Fibroblast of pulmonary artery (primary cell): ENCODE measurements around the gene ATP8B1.
"Not testable (repeated sequence)": the region's sequence is repeated elsewhere in the genome, so short reads cannot be mapped to it uniquely, and the experiment has no call there.

Source experiments
- DNase-seq: peaks from one replicate; pipeline ENCODE4 v3.0.0-alpha.2; 2010; ENCODE audit warnings: low read depth
- H3K4me3 ChIP-seq: replicated peaks from 2 replicates; pipeline ENCODE4 v1.5.1; 2011; ENCODE audit warnings: low read depth, mild to moderate bottlenecking, control low read depth, low read length, moderate library complexity
- TF ChIP-seq, protein P1 (sequence below): IDR thresholded peaks from 2 replicates; pipeline ENCODE4 v1.5.1; 2011; ENCODE audit warnings: mild to moderate bottlenecking, control low read depth, low read length, inconsistent platforms; ENCODE audit errors: missing control alignments

Gene ATP8B1

DNA sequence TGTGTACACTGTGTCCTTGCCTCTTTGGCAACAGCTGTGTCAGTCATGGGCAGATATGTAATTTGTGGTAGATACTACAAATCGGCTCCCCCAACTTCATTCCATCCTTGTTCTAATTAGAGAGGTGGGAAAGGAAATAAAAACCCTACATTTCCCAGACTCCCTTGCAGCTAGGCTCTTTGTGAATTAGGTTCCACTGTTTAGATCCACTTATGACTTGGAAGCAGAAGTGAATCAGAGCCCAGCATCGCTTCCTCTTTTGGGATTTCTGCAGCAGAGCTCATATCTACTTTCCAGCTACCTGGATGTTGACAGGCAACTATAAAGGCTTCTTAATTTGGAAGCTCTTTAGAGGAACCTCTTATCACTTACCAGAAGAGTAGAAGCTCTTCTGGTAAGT, 147.4 kb downstream of the ATP8B1 start:
- no peak overlapping the region for H3K4me3 ChIP-seq
- DNase-seq: no peak
- TF ChIP-seq, protein P1, sequence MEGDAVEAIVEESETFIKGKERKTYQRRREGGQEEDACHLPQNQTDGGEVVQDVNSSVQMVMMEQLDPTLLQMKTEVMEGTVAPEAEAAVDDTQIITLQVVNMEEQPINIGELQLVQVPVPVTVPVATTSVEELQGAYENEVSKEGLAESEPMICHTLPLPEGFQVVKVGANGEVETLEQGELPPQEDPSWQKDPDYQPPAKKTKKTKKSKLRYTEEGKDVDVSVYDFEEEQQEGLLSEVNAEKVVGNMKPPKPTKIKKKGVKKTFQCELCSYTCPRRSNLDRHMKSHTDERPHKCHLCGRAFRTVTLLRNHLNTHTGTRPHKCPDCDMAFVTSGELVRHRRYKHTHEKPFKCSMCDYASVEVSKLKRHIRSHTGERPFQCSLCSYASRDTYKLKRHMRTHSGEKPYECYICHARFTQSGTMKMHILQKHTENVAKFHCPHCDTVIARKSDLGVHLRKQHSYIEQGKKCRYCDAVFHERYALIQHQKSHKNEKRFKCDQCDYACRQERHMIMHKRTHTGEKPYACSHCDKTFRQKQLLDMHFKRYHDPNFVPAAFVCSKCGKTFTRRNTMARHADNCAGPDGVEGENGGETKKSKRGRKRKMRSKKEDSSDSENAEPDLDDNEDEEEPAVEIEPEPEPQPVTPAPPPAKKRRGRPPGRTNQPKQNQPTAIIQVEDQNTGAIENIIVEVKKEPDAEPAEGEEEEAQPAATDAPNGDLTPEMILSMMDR: no peak

DNA sequence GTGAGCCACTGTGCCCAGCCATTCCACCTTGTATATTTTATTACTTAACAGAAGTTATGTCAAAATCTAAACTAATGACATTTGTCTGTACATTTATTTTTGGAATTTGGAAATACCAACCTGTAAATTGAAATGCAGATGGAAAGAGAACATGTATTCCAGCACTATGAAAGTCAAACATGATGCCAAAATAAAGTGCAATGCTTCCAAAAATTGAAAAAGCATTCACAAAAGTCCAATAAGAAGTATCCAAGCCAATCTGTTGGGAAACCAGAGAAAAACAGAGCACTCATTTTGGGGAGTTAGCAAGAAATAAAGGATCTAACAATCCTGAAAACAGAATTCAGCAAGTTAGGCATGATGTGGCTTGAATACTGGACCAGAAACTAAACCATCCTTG, 151.2 kb downstream of the ATP8B1 start:
- TF ChIP-seq, protein P1: no peak
- DNase-seq: no peak
- no peak overlapping the region for H3K4me3 ChIP-seq

DNA sequence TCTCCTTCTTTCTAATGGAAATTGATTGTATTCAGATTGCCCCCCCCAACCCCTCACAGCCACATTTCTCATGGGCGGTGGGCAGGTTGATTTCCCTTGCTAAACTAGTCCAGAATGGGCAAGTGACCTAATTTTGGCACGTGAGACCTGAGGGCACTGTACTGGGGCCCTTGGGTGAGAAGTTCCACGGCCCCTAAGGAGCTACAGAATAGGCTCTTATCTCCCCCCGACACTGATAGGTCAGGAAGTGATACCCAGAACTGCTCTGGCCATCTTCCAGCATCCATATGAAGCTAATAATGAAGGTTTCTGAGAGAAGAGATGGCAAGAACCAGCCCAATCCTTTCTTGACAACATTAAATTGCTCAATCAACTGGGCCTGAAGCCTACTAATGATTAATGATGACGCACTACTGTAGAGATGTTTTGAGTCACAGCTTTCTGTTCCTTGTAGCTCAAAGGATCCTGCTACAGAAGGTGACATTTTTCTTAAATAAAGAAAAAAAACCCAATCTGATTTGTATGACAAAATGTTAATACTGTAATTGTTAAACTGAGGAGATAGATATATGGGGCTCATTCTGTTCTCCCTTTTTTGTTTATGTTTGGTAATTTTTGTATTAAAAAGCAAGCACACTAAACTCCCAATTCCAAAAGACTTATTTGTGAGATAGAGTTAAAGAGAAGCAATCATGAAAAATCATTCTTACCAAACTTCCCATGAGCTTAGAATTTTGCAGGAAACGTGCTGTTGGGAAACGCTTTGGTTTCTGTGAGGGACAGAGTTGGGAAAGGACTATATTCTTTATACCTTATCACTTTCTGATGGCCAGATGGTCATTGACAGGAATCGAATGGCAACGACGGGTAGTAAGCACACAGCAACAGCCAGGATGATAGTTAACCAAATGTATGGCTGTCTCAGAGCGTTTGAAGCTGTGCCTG, 153.3 kb downstream of the ATP8B1 start:
- DNase-seq: peak; percentile 93
- TF ChIP-seq, protein P1: no peak
- no peak overlapping the region for H3K4me3 ChIP-seq

DNA sequence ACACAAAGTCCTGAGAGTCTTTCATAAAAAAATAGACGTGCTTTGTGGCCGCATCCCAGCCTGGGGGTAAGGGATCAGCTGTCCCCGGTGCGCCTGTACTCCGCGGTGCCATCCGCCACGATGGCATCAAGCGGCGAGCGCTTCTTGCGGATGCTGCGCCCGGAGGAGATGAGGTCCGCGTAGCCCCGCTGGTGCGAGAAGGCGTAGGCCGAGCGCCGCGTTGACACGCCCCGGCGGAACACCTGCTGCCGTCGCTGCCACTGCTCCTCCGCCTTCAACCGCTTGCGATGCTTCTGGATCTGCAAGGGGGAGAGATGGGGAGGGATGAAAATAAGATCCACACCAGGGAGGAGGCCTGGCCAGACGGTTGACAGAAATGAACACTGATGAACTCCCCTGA, 154.7 kb downstream of the ATP8B1 start:
- no peak overlapping the region for H3K4me3 ChIP-seq
- TF ChIP-seq, protein P1: no peak
- no peak for DNase-seq

DNA sequence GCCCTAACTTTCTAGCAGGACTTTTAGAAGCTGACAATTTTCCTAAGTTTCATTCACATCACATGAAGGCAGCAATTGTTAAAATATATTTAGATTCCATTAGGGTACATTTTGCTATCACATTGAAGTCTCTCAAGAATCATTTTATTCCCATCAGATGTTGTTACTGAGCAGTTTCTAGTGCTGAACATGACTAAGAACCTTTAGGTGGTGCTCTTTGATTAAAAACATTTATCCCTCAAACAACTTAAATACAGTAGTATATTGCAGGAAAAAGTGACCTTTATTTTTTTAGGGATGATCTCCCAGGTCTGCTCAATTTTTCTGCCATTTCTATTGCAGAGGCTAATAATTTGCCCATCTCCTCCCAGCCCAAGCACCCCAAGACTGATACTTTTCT, 158.6 kb downstream of the ATP8B1 start:
- peak; percentile 58 for DNase-seq
- TF ChIP-seq, protein P1: peak; percentile 34
- no peak overlapping the region for H3K4me3 ChIP-seq

DNA sequence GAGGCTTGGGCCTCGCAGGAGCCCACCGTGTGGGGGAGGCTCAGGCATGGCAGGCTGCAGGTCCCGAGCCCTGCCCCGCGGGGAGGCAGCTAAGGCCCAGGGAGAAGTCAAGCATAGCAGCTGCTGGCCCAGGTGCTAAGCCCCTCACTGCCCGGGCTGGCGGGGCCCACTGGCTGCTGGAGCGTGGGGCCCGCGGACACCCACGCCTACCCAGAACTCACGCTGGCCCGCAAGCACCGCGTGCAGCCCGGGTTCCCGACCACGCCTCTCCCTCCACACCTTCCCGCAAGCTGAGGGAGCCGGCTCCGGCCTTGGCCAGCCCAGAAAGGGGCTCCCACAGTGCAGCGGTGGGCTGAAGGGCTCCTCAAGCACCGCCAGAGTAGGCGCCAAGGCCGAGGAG, 159.4 kb downstream of the ATP8B1 start:
- not testable (repeated sequence) for H3K4me3 ChIP-seq, DNase-seq

DNA sequence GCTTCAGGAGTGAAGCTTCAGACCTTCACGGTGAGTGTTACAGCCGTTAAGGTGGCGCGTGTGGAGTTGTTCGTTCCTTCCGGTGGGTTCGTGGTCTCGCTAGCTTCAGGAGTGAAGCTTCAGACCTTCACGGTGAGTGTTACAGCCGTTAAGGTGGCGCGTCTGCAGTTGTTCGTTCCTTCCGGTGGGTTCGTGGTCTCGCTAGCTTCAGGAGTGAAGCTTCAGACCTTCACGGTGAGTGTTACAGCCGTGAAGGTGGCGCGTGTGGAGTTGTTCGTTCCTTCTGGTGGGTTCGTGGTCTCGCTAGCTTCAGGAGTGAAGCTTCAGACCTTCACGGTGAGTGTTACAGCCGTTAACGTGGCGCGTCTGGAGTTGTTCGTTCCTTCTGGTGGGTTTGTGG, 160.7 kb downstream of the ATP8B1 start:
- not testable (repeated sequence) for H3K4me3 ChIP-seq, DNase-seq

DNA sequence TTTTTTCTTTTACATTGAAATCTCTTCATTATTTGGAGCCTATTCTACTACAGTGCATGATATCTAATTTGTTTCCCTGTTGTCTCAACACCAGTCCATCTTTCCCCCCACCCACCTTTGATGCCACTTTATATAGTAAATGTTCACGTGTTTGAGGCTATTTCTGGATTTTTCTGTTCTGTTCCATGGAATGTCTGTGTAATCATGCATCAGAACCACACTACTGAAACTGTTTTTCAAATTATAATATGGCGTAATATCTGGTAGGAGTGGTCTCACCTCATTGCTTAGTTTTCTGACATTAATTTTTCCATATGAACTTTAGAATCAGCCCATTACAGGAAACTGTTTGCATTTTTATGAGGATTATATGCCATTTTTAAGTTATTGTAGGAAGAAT, 162.4 kb downstream of the ATP8B1 start:
- H3K4me3 ChIP-seq: no peak overlapping the region
- DNase-seq: no peak
- TF ChIP-seq, protein P1: no peak
